NCI-H2196 (cell line): ENCODE measurements around the gene RGS3.
A peak's percentile ranks its signal among the peaks of the same experiment; 100 is the strongest.
"Not testable (repeated sequence)": the region's sequence is repeated elsewhere in the genome, so short reads cannot be mapped to it uniquely, and the experiment has no call there.

ENCODE experiments used
- DNase-seq: peaks from one replicate; lab custom pipeline; 2025; ENCODE audit not compliant: unreplicated experiment; lab: John Stamatoyannopoulos, UW

RGS3 gene

DNA sequence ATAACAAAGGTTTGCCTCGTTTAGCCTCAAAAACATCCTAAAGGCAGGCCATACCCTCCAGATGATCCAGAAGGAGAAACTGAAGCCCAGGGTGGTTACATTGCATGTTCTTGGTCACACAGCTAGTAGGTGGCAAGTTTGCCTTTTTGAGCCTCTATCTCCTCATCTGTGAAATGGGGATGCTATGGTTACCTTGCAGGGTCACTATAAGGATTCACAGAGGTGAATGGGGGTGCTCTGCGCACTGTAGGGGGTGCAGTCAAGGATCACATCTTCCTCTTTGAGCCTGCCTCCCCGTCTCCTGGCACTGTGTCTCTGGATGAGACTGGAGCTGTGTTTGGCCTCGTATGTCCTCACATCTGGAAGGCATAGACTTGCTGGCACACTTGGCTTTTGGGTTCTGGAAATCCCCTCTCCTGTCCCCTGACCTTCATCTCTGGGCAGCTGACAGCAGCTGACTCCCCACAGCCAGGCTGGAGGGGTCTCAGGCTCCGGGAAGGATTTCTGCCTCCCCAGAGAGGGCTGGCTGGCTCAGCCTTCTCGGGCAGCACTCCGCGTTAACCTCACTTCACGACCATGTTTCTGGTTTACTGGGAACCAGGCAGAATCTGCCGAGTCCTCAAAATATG, 167.7 kb downstream of the RGS3 start:
- no peak for DNase-seq

DNA sequence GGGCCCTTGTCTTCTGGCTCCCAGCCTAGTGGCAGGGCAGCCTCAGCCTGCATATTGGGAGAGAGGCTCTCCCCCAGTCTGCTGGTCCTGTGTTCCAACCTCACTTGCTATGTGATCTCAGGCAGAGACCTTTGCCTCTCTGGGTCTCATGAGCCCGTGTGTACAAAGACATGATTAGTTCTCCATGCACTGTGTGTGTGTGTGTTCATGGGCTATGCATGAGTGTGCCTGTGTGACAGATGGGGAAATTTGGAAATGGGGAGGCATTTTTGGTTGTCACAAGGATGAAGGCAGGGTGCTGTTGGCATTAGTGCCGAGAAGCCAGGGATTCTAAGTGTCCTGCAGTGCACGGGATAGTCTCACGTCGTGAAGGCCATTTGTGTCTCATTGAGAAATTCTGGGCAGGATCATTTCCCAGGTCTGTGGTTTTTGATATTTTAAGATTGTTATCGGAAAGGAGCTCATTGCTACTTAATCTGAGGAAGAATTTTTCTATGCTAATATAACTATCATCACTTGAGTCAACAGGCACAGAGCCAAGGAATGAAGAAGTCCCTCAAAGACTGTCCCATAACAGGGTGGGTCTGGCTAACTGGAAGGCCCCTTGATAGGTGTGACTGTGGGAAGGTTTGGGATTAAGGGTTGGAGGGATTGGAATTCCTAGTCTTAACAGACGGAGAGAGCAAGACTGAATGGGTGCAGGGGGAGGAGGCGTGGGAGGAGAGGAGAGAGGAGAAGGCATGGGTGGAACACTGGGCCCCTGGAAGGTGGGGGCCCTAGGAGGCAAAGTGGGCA, 168.5 kb downstream of the RGS3 start:
- no peak for DNase-seq

DNA sequence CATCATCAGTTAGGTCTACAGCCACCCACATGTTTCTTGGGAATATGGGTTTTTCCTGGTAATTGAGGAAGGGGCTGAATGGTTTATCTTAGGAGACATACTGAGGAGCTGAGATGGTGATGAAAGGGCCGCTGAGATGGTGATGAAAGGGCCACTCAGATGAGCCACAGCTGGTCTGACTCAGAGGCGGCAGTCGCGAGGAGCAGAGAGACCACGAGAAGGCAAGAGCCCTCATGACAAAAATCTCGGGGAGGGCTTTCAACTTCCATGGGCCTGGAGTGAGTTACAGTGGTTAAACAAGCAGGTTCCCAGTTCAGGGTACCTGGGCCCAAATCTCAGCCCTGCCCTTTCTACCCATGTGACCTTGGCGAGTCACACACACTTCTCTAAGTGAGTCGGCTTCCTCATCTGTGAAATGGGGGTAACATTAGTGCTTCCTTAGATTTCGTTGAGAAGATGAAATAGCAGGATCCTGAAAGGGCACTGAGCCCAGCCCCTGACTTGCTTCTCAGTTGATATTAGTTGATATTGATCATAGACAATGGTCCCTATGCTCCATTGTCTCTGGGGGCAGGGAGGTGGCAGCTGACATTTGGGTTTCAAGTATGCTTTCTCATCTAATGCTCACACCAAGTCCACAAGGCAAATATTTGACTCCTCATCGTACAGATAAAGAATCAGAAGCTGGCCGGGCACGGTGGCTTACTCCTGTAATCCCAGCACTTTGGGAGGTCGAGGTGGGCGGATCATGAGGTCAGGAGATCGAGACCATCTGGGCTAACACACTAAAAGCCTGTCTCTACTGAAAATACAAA, 169.5 kb downstream of the RGS3 start:
- DNase-seq, result no peak

DNA sequence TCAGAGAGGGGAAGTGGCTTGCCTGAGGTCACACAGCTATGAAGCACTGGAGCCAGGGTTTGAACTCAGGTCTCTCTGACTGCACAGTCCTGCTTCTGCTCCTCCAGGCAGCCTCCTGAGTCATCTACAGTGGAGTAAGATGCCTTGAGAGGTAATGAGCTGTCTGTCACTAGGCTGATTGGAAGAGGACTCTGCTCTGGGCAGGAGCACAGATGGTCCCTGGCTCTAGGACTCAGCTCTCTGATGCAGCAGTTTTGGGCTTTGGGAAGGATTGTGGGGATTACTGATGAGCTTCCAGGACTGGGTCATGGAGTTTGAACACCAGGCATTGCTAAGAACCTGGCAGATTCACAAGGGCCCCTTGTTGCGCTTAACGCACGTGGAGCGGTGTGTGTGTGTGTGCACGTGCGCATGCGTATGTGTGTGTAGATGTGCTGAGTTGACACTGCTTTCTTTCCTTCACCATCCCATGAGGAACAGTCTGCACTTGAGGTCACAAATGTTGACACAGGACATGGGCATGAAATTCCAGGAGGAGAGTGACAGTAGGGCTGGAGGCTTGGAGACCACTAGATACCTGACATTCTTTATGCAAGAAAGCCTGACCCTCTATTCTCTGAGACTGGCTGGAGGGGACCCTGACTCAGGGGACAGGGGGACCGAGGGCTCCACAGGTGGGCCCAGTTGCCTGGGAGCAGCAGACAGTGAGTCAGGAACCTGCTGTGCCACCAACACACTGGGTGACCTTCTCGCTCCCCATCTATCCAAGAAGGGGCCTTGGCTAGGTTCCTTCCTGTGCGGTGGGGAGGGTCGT, 170.5 kb downstream of the RGS3 start:
- no peak for DNase-seq

DNA sequence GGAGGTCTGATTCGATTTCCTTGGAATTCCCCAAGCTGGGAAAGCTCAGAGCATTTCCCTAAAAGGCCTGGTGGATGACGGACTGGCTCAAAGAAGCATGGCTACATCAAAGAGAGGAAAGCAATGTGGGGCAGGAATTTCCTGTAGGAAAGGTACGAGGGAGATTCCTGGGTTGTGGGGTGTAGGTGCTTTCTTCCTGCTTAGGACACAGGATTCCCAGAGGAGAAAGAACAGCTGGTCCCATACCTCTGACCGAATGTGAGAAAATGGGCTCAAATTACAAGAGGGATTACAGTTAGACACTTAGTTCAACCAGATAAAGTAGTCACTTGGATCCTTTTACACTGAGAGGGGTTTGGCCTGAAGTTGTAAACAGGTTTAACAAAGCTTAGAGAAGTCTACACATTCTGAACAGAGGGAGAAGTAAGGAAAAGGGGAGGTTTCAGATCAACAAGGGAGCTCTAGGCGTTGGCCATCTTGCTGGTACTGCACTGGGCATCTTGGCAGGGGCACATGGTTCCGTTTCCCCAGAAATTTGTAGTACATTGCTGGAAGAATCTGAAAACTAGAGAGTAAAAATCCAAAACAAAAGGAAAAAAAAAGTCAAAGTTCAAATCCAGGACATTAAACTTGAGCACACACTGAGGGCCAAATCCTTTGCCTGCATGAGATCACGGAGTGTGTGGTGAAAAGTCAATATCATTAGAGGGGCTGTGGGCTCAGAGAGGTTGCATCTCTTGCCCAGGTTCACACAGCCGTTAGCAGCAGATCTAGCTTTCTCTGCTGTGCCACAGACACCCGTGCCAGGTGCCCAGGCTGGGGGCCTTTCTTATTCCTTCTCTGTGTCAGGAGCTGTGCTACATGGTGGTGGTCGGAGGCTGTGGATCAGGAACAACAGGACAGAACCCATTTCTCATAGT, 171.3 kb downstream of the RGS3 start:
- no peak for DNase-seq

DNA sequence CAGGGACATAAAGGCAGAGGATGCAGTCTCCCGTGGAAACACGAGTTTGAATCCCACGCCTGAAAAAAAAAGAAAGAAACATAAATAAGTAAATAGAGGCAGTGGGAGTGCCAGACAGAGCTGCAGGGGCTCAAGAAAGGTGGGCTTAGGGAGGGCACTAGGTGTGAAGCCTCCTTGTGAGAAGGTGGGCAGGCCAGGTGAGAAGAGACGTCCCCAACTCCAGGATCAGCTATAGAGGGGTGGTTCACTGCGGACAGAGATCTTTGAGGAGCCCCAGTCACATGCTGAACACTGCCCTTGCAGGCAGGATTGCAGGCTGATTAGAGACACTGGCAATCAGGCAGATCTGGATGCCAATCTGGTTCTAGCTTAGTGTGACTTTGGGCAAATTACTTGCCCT, 172.1 kb downstream of the RGS3 start:
- DNase-seq, result no peak

DNA sequence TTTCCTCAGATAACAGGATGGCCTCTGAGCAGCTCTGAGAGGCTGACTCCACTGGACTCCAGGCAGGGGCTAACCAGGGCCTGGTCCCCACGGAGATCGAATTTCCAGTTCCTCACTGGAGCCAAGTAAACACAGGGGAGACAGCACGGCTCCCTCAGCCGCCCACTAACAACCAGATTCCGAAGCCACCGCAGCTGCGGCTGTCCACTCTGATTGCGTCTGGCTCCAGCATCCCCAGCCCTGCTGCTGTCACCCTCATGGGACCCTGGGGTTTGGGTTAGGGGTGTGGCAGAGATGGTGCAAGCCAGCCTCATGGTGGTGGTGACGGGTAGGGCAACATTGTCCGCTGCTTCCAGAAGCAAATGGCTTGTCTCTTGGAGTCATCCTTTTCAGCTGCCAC, 172.6 kb downstream of the RGS3 start:
- DNase-seq, result peak; percentile 10

DNA sequence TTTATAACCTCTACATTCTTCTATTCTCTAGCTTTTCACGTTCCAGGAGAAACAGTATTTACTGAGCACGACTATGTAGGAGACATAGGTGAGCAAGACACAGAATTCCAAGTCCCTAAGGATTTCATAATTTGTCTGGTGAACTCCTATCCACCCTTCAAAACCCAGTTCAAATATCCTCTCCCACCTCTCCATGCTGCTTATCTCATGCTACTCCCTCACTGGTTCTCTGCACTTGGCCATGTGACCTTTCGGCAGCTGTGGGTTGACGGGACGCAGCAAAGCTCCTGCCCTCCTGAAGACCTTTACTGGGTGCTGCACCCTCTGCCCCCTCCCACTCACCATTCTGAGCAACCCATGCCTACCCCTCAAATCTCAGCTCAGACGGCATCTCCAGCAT, 173.2 kb downstream of the RGS3 start:
- no peak for DNase-seq

DNA sequence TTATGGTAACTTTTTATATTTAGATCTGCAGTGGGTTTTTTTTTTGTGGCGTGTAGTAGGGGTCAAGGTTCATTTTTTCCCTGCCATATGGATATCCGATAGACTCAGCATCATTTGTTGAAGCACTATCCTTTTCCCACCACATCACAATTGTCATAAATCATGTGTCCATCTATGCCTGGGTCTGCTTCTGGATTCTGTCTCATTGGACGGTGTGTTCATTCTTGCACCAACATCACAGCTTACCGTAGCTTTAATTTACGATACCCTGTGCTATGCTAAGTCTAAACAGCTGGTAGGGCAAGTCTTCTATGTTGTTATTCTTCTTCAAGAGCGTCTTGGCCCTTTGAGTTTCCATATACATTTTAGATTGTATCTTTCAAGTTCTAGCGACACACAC, 175.0 kb downstream of the RGS3 start:
- DNase-seq, result no peak

DNA sequence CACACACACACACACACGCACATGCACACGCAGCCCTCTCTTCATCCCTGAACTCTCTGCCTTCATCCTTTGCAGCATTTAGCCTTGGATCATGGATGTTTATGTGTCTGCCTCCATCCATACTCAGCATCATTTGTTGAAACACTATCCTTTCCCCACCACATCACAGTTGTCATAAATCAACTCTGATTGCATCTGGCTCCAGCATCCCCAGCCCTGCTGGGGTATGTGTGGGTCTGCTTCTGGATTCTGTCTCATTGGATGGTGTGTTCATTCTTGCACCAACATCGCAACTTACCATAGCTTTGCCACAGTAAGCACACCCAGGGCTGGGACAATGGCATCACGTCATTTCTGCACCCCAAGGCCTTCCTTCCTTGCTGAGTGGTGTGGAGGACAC, 175.4 kb downstream of the RGS3 start:
- no peak for DNase-seq

DNA sequence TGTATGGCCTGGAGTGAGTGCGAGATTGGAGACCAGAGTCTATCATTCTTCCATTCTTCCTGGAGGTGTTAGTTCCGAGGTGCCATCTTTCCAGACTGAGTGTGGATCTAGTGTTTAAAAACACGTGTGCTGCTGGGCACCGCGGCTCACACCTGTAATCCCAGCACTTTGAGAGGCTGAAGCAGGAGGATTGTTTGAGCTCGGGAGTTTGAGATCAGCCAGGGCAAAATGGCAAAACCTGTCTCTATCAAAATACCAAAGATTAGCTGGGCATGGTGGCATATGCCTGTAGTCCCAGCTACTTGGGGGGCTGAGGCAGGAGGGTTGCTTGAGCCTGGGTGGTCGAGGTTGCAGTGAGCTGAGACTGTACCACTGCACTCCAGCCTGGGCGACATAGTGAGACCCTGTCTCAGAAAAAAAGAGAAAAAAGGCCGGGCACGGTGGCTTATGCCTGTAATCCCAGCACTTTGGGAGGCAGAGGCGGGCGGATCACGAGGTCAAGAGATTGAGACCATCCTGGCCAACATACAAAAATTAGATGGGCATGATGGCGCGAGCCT, 176.0 kb downstream of the RGS3 start:
- not testable (repeated sequence) for DNase-seq

DNA sequence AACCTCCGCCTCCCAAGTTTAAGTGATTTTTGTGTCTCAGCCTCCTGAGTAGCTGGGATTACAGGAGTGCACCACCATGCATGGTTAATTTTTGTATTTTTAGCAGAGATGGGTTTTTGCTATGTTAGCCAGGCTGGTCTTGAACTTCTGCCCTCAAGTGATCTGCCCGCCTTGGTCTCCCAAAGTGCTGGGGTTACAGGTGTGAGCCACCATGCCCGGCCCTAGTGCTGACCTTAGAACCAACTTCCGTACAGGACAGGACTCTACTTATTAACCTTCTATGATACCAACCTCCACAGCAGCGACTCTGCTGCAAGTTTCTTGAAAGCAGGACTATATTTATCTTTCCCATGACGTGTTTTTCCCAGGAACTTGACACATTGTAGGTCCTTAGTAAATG, 176.9 kb downstream of the RGS3 start:
- no peak for DNase-seq

DNA sequence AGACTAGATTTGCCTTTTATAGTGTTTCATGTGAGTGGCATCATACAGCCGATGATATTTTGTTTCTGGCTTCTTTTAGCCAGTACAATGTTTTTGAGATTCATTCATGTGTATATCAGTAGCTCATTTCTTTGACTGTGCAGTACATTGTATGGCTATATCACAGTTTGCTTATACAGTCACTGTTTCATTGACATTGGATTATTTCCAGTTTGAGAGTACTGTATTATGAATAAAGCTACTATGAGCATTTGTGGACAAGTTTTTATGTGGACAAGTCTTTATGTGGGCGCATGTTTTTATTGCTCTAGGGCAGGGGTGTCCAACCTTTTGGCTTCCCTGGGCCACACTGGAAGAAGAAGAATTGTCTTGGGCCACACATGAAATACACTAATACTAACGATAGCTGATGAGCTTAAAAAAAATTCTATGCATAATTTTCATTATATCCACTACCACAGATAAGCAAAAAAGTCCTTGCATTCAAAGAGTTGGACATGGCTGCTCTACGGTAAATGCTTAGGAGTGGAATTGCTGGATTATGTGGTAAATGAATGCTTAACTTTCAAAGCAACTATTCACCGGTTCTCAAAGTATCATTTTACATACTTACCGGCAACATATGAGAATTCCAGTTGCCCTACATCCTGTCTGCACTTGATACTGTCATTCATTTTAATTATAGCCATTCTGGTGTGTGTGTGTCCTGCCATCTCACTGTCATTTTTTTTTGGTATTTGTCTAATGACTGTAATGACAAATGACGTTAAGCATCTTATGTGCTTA, 177.8 kb downstream of the RGS3 start:
- no peak for DNase-seq

DNA sequence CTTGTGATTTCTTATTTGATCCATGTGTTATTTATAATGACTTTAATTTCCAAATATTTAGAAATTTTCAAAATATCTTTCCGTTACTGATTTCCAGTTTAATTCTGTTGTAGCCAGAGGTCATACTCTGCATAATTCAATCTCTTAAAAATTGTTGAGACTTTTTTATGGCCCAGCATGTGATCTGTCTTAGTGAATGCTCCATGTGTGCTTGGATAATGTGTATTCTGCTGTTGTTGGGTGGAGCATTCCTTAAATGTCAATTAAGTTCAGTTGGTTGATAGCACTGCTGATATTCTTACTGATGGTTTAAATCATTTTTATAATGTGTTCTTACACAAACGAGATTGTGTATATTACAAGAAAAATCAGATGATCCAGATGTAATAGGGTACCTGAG, 180.8 kb downstream of the RGS3 start:
- no peak for DNase-seq

DNA sequence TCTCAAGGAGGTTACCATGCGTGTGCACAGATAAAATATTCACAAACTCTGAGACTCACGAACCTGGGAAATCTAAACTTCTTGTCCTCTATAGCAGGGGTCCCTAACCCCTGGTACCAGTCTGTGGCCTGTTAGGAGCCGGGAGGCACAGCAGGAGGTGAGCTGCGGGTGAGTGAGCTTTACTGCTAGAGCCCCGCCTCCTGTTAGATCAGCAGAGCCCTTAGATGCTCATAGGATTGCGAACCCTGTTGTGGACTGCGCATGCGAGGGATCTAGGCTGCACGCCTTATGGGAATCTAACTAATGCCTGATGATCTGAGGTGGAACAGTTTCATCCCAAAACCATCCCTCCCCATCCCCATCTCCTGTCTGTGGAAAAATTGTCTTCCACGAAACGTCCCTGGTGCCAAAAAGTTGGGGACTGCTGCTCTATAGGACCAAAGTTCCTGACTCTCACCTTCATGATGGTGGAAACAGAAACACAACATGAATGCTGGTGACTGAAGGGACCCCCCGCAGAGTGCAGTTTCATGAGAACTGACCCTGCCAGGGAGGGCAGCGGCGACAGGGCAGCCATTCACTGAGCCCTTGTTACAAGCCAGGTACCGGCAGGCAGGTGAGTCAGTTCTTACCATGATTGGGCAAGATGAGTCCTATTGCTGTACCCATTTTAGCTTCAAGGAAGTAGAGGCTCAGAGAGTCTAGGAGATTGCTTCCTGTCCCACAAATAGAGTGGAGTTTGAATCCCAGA, 181.9 kb downstream of the RGS3 start:
- DNase-seq, result no peak

DNA sequence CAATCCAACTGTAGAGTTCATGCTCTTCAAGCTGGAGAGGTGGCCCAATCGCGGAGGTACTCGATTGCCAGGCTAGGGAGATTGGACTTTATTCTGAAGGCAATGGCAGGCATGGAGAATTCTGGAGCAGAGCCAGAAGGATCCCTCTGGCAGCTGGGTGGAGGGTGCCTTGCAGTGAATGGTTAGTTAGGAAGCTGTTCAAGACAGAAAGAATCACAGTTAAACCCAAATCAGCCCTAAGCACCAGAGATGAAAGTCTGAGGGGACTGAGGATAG, 182.4 kb downstream of the RGS3 start:
- no peak for DNase-seq

DNA sequence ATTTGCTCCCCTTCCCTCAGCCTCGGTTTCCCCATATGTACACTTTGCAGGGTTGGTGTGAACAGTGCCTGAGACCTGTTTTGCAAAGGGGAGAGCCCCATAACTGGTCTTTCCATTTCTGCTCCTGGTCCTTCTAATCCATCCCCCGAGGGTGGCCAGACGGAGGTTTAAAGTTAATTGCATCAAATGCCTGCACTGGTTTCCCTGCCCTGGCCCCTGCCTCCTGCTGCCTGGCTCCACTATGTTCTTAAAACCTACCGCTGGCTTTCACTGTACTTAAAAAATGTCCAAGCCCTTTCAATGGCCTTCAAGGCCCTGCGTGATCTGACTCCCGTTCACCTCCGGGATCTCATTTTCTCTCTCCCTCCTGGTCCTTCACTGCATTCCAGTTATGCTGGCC, 183.0 kb downstream of the RGS3 start:
- no peak for DNase-seq
